Measurements from ENCODE around the gene DNAH9. TPM values are rescaled to one million over a fixed set of nuclear protein-coding genes. Genes with fewer than 3 reads are reported as not detected.

Gene DNAH9
- polyA plus RNA-seq, 1 experiment: not detected

DNA sequence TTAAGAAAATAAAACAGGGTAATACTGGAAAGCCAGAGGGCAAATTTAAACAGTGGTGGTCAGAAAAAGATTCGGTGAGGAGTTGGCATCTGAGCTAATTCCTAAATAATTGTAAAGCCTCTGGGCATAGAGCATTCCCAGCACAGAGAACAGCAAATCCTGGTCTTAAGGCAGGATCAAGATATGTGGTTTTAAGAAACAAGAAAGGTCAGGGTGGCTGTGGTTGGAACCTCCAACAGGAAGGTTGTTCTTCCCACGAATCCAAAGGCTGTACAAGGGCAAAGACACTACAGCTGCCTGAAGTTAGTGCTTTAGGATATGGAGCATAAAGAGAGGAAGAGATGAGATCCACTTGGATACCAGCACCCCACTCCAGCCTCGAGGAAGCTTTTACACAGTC lies 284.4 kb downstream of the DNAH9 start:
- no peaks in the 10 kb centered on the region for H3K27me3 ChIP-seq (ENCODE audit: control insufficient read depth, insufficient read depth, low read length)
- H3K9me3 ChIP-seq (ENCODE audit: control insufficient read depth, insufficient read depth, low read length): peaks cover 22% of the 10 kb centered on the region
- no peak overlapping the region for H3K4me3 ChIP-seq (ENCODE audit: low read depth, low read length)
- TF ChIP-seq, protein P1, sequence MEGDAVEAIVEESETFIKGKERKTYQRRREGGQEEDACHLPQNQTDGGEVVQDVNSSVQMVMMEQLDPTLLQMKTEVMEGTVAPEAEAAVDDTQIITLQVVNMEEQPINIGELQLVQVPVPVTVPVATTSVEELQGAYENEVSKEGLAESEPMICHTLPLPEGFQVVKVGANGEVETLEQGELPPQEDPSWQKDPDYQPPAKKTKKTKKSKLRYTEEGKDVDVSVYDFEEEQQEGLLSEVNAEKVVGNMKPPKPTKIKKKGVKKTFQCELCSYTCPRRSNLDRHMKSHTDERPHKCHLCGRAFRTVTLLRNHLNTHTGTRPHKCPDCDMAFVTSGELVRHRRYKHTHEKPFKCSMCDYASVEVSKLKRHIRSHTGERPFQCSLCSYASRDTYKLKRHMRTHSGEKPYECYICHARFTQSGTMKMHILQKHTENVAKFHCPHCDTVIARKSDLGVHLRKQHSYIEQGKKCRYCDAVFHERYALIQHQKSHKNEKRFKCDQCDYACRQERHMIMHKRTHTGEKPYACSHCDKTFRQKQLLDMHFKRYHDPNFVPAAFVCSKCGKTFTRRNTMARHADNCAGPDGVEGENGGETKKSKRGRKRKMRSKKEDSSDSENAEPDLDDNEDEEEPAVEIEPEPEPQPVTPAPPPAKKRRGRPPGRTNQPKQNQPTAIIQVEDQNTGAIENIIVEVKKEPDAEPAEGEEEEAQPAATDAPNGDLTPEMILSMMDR (IDR thresholded peaks at IDR 0.05; ENCODE audit: low read depth, low read length): no peak
- CTCF ChIA-PET: no interaction called here
- no peak overlapping the region for H3K27ac ChIP-seq (ENCODE audit: low read depth, low read length)
- no peak for DNase-seq (ENCODE audit: low read depth, low spot score)
- POLR2A ChIA-PET: no interaction called here

DNA sequence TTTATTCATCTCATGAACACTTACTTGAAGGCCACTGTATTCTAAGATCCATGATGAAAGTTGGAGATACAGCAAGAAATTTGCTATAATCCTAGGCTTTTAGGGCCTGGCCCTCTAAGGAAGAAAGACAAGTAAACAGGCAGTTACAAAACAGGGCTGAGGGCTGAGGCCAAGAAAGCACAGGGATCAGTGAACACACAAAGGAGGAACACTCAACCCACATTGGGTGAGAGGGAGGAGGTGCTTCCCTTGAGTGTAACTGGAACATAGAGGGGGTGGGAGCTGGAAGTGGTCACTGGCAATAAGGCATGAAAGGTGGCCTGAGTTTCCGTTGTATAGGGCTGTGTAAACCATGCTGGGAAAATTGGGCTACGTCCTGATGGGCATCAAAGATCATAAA lies 286.8 kb downstream of the DNAH9 start:
- H3K4me3 ChIP-seq (ENCODE audit: low read depth, low read length): no peak overlapping the region
- H3K9me3 ChIP-seq (ENCODE audit: control insufficient read depth, insufficient read depth, low read length): peaks cover 19% of the 10 kb centered on the region
- no peak overlapping the region for H3K27ac ChIP-seq (ENCODE audit: low read depth, low read length)
- TF ChIP-seq, protein P1 (IDR thresholded peaks at IDR 0.05; ENCODE audit: low read depth, low read length): no peak
- CTCF ChIA-PET: no interaction called here
- no peak for DNase-seq (ENCODE audit: low read depth, low spot score)
- POLR2A ChIA-PET: no interaction called here
- no peaks in the 10 kb centered on the region for H3K27me3 ChIP-seq (ENCODE audit: control insufficient read depth, insufficient read depth, low read length)

DNA sequence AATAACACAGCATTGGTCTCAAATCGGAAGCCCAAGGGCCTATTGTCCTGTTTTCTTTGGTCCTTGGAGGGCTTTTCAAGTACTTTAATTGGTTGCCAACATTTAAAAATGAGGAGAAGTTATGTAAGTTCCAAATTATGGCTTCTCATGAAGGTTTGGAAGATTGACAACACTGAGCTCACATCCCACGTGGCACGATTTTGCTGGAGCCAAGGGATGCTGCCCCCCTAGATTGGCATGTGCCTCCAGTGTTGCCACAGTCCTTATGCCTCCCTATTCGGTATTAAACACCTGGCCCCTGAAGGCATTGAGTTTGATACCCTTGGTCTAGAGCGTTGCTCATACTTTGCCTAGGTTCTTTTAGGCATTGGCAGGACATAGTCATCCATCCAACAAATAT lies 291.0 kb downstream of the DNAH9 start:
- no peak overlapping the region for H3K27ac ChIP-seq (ENCODE audit: low read depth, low read length)
- H3K4me3 ChIP-seq (ENCODE audit: low read depth, low read length): no peak overlapping the region
- DNase-seq (ENCODE audit: low read depth, low spot score): no peak
- ChIA-PET POLR2A (no interaction called here), CTCF (no interaction called here)
- no peaks in the 10 kb centered on the region for H3K27me3 ChIP-seq (ENCODE audit: control insufficient read depth, insufficient read depth, low read length)
- TF ChIP-seq, protein P1 (IDR thresholded peaks at IDR 0.05; ENCODE audit: low read depth, low read length): no peak
- peaks cover 16% of the 10 kb centered on the region for H3K9me3 ChIP-seq (ENCODE audit: control insufficient read depth, insufficient read depth, low read length)

DNA sequence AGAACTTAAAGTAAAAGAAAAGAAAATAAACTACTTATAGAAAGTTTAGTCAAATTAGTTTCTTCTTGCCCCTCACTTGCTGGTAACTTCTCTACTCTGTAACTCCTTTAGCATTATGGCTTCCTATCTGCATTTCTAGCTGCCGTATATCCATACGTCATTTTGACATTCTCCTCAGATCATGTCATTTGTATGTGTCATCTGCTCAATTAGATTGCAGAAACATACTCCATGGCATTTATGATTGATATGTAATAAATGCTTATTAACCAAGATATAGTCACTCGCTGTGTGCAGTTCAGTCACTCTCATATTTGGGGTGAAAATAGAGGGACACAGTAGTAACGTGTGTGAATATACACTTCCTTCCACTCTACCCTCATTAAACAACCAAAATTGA lies 295.6 kb downstream of the DNAH9 start:
- ChIA-PET POLR2A (no interaction called here), CTCF (no interaction called here)
- no peak for DNase-seq (ENCODE audit: low read depth, low spot score)
- TF ChIP-seq, protein P1 (IDR thresholded peaks at IDR 0.05; ENCODE audit: low read depth, low read length): no peak
- Histone ChIP-seq H3K27ac (ENCODE audit: low read depth, low read length) (no peak overlapping the region), H3K9me3 (ENCODE audit: control insufficient read depth, insufficient read depth, low read length) (peaks cover 26% of the 10 kb centered on the region), H3K27me3 (ENCODE audit: control insufficient read depth, insufficient read depth, low read length) (no peaks in the 10 kb centered on the region), H3K4me3 (ENCODE audit: low read depth, low read length) (no peak overlapping the region)

DNA sequence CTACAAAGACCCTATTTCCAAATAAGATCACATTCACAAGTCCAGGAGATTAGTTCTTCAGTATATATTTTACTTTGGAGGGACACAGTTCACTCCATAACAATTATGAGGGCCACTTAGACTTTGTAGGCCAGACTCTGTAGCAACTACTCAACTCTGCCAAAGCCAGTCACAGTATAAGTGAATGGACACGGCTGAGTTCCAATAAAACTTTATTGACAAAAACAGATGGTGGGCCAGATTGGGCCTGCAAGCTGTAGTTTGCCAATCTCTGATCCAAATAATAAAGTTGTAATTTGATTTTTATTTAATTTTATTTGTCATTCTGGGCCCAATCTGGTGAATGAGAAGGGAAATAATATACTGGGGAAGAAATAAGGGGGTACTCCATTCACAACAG lies 297.9 kb downstream of the DNAH9 start:
- Histone ChIP-seq H3K27ac (ENCODE audit: low read depth, low read length) (no peak overlapping the region), H3K4me3 (ENCODE audit: low read depth, low read length) (no peak overlapping the region), H3K9me3 (ENCODE audit: control insufficient read depth, insufficient read depth, low read length) (peaks cover 23% of the 10 kb centered on the region), H3K27me3 (ENCODE audit: control insufficient read depth, insufficient read depth, low read length) (no peaks in the 10 kb centered on the region)
- POLR2A ChIA-PET: no interaction called here
- no peak for DNase-seq (ENCODE audit: low read depth, low spot score)
- TF ChIP-seq, protein P1 (IDR thresholded peaks at IDR 0.05; ENCODE audit: low read depth, low read length): no peak
- CTCF ChIA-PET: no interaction called here
